ENCODE measurements around the gene CFAP410.

The CFAP410 gene

DNA sequence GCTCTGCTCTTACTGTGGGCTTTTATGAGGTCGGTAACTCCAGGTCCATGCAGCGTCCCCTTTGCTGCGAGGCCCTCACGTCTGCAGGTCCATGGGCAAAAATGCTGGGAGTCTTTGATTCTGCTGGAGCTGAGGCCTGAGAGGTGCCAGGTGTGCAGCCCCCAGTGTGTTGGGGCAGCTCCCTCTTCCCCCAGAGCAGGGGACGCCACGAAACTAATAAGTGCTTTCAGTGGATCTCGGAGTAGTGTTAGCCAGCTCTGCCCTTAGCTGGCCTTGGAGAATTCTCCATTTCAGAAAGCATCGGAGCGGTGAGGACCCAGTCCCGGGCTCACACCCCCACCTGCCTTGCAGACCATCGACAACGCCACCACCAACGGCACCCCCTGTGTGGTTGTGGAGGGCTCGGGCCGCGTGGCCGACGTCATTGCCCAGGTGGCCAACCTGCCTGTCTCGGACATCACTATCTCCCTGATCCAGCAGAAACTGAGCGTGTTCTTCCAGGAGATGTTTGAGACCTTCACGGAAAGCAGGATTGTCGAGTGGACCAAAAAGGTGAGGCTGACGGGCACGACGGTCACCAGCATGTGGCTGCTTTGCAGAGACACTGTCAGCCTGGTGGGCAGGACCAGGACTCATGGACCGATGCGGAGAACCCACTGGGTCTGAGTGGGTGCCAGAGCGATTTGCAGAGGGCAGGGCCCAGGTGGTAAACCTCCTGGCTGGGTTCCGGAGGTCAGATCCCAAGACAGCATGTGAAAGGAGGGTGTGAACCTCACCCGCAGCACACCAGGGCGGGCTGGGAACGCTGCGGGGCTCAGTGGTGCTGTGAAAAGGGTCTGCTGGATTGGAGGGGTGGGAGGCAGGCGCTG is 39.7 kb upstream of the CFAP410 start:
- Histone ChIP-seq H3K4me2 (ENCODE audit: insufficient read depth, low read length, poor library complexity, severe bottlenecking) (no peak overlapping the region), H3K4ac (ENCODE audit: low read length) (no peak overlapping the region), H3K36me3 (replicated peaks in 1 of 2; ENCODE audit: control insufficient read depth in 2 of 2, insufficient read depth in 2 of 2, low read length in 2 of 2) (no peaks in the 10 kb centered on the region), H2AFZ (ENCODE audit: low read length) (no peak overlapping the region), H4K8ac (ENCODE audit: low read depth, low read length) (no peak overlapping the region), H3K23ac (ENCODE audit: low read depth, low read length, poor library complexity) (peak overlapping the region; percentile 60), H3K9me3 (replicated peaks in 1 of 2; ENCODE audit: control insufficient read depth in 2 of 2, insufficient read depth in 1 of 2, low read depth in 1 of 2, low read length in 2 of 2) (peaks cover 0 to 5% of the 10 kb centered on the region in 2 donors), H3K4me3 (ENCODE audit: low read length in 2 of 2) (no peak overlapping the region), H2BK15ac (ENCODE audit: low read length) (peak overlapping the region; percentile 53), H3K18ac (ENCODE audit: low read length) (peak overlapping the region; percentile 40), H2BK5ac (ENCODE audit: low read length) (peak overlapping the region; percentile 48), H3K4me1 (ENCODE audit: control insufficient read depth in 2 of 2, insufficient read depth in 1 of 2, low read depth in 1 of 2, low read length in 2 of 2) (peaks cover 0 to 11% of the 10 kb centered on the region in 2 donors), H2BK12ac (ENCODE audit: low read length) (no peak overlapping the region), H4K91ac (ENCODE audit: low read depth, low read length, poor library complexity) (no peak overlapping the region), H3K27ac (replicated peaks; ENCODE audit: low read length) (no peak overlapping the region), H2AK5ac (ENCODE audit: low read depth, low read length) (peak overlapping the region; percentile 51), H3K14ac (ENCODE audit: low read length) (no peak overlapping the region), H2BK120ac (ENCODE audit: low read depth, low read length) (no peak overlapping the region), H3K27me3 (ENCODE audit: control insufficient read depth in 3 of 3, insufficient read depth in 3 of 3, low read depth in 1 of 3, low read length in 3 of 3) (peaks cover 0 to 16% (median 0%) of the 10 kb centered on the region in 3 experiments), H3K9ac (ENCODE audit: low read depth, low read length, poor library complexity) (peak overlapping the region; percentile 65), H3K79me1 (ENCODE audit: low read depth, low read length) (no peaks in the 10 kb centered on the region)
- no peak for DNase-seq (ENCODE audit: low spot score)
- WGBS, 2 donors (ENCODE audit: extremely low coverage in 2 of 2, insufficient read length in 2 of 2, insufficient replicate concordance in 1 of 2), result no CpG with 5 or more reads among the region's 34 CpGs

DNA sequence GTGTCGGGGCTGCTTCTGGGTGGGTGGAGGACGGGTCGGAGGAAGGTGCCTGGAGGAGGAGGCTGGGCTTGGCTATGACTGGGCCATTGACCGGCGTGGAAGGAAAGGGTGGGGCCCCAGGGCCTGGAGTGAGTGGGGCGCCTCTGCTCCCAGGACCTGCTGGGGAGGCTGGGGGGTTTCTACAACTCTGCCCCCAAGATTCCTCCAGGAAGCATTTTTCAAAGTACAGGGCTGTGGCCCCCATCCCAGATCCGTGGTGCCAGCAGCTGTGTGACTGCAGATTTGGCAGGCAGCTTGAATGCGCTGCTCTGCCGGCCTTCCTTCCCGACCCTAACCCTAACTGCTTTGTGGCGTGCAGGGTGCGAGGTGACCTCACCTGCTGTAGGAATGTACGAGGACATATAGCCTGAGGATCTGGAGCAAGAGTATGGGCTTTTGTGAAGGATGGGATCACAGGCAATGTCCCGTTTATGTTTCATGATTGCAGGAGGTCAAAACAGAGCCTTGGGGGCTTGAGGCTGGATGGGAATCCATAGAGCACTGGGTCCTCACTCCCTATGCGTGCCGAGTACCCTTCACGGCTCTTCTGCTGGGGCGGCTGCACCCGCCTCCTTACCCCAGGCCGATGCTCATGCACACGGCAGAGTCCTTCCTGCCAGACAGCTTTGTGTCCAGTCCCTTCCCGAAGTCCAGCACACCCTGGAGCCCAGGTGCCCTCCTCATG is 38.9 kb upstream of the CFAP410 start:
- Histone ChIP-seq H3K27ac (replicated peaks; ENCODE audit: low read length) (no peak overlapping the region), H2BK15ac (ENCODE audit: low read length) (peak overlapping the region; percentile 53), H3K4me1 (ENCODE audit: control insufficient read depth in 2 of 2, insufficient read depth in 1 of 2, low read depth in 1 of 2, low read length in 2 of 2) (peaks cover 0 to 11% of the 10 kb centered on the region in 2 donors), H3K23ac (ENCODE audit: low read depth, low read length, poor library complexity) (peak overlapping the region; percentile 92), H2AK5ac (ENCODE audit: low read depth, low read length) (peak overlapping the region; percentile 76), H3K9me3 (replicated peaks in 1 of 2; ENCODE audit: control insufficient read depth in 2 of 2, insufficient read depth in 1 of 2, low read depth in 1 of 2, low read length in 2 of 2) (peaks cover 0 to 5% of the 10 kb centered on the region in 2 donors), H3K9ac (ENCODE audit: low read depth, low read length, poor library complexity) (no peak overlapping the region), H3K79me1 (ENCODE audit: low read depth, low read length) (no peaks in the 10 kb centered on the region), H3K18ac (ENCODE audit: low read length) (peak overlapping the region; percentile 82), H3K14ac (ENCODE audit: low read length) (no peak overlapping the region), H3K4ac (ENCODE audit: low read length) (no peak overlapping the region), H4K8ac (ENCODE audit: low read depth, low read length) (no peak overlapping the region), H2BK5ac (ENCODE audit: low read length) (no peak overlapping the region), H2BK120ac (ENCODE audit: low read depth, low read length) (no peak overlapping the region), H3K36me3 (replicated peaks in 1 of 2; ENCODE audit: control insufficient read depth in 2 of 2, insufficient read depth in 2 of 2, low read length in 2 of 2) (no peaks in the 10 kb centered on the region), H2AFZ (ENCODE audit: low read length) (no peak overlapping the region), H3K27me3 (ENCODE audit: control insufficient read depth in 3 of 3, insufficient read depth in 3 of 3, low read depth in 1 of 3, low read length in 3 of 3) (peaks cover 0 to 16% (median 0%) of the 10 kb centered on the region in 3 experiments), H2BK12ac (ENCODE audit: low read length) (peak overlapping the region; percentile 46), H3K4me3 (ENCODE audit: low read length in 2 of 2) (no peak overlapping the region), H3K4me2 (ENCODE audit: insufficient read depth, low read length, poor library complexity, severe bottlenecking) (no peak overlapping the region), H4K91ac (ENCODE audit: low read depth, low read length, poor library complexity) (peak overlapping the region; percentile 39)
- no peak for DNase-seq (ENCODE audit: low spot score)
- no CpG with 5 or more reads among the region's 22 CpGs for WGBS, 2 donors (ENCODE audit: extremely low coverage in 2 of 2, insufficient read length in 2 of 2, insufficient replicate concordance in 1 of 2)

DNA sequence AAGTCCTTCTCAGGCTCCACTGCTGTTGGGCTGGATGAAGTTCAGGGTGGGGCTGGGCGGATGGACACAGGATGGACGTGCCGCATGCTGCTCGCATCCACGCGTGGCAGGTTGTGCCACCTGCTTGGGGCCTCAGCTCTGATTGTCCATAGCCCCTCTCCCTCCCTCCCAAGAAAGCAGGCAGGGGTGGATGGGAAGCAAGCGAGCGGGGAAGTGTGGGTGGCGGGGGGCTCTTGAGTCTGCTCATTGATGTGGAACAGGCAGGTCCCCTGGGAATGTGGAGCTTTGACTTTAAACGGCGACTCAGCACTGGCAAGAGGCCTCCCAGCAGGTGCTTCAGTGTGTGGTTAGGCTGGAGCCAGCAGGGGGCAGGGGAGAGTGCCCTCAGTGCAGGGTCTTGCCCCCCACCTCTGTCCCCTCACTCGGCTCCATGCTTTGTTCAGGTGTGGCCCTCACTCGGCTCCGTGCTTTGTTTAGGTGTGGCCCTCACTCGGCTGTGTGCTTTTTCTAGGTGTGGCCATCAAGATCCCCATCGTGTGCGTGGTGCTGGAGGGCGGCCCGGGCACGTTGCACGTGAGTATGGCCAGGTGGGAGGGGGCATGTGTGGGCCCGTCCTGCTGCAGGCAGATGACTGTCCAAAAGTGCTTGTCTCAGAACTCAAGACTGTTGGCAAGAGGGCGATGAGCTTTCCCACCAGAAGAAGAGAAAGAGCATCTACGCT is 38.2 kb upstream of the CFAP410 start:
- H3K27ac ChIP-seq (replicated peaks; ENCODE audit: low read length), result no peak overlapping the region
- H3K4ac ChIP-seq (ENCODE audit: low read length), result no peak overlapping the region
- peak overlapping the region; percentile 92 for H3K23ac ChIP-seq (ENCODE audit: low read depth, low read length, poor library complexity)
- no peak overlapping the region for H3K4me3 ChIP-seq (ENCODE audit: low read length in 2 of 2)
- H3K27me3 ChIP-seq (ENCODE audit: control insufficient read depth in 3 of 3, insufficient read depth in 3 of 3, low read depth in 1 of 3, low read length in 3 of 3), result peaks cover 0 to 16% (median 0%) of the 10 kb centered on the region in 3 experiments
- H2BK15ac ChIP-seq (ENCODE audit: low read length), result peak overlapping the region; percentile 65
- no peak for DNase-seq (ENCODE audit: low spot score)
- H2BK12ac ChIP-seq (ENCODE audit: low read length), result peak overlapping the region; percentile 46
- H3K9me3 ChIP-seq (replicated peaks in 1 of 2; ENCODE audit: control insufficient read depth in 2 of 2, insufficient read depth in 1 of 2, low read depth in 1 of 2, low read length in 2 of 2), result peaks cover 0 to 5% of the 10 kb centered on the region in 2 donors
- no peaks in the 10 kb centered on the region for H3K36me3 ChIP-seq (replicated peaks in 1 of 2; ENCODE audit: control insufficient read depth in 2 of 2, insufficient read depth in 2 of 2, low read length in 2 of 2)
- no peak overlapping the region for H2BK120ac ChIP-seq (ENCODE audit: low read depth, low read length)
- H3K79me1 ChIP-seq (ENCODE audit: low read depth, low read length), result no peaks in the 10 kb centered on the region
- peak overlapping the region; percentile 76 for H2AK5ac ChIP-seq (ENCODE audit: low read depth, low read length)
- no peak overlapping the region for H3K4me2 ChIP-seq (ENCODE audit: insufficient read depth, low read length, poor library complexity, severe bottlenecking)
- H3K18ac ChIP-seq (ENCODE audit: low read length), result peak overlapping the region; percentile 88
- no peak overlapping the region for H3K9ac ChIP-seq (ENCODE audit: low read depth, low read length, poor library complexity)
- peak overlapping the region; percentile 85 for H3K14ac ChIP-seq (ENCODE audit: low read length)
- WGBS, 2 donors (ENCODE audit: extremely low coverage in 2 of 2, insufficient read length in 2 of 2, insufficient replicate concordance in 1 of 2), result no CpG with 5 or more reads among the region's 24 CpGs
- peaks cover 0 to 11% of the 10 kb centered on the region in 2 donors for H3K4me1 ChIP-seq (ENCODE audit: control insufficient read depth in 2 of 2, insufficient read depth in 1 of 2, low read depth in 1 of 2, low read length in 2 of 2)
- no peak overlapping the region for H2AFZ ChIP-seq (ENCODE audit: low read length)
- H4K8ac ChIP-seq (ENCODE audit: low read depth, low read length), result no peak overlapping the region
- peak overlapping the region; percentile 39 for H4K91ac ChIP-seq (ENCODE audit: low read depth, low read length, poor library complexity)
- H2BK5ac ChIP-seq (ENCODE audit: low read length), result peak overlapping the region; percentile 88

Measured in neuronal stem cell (in vitro differentiated cells).